ENCODE data around the gene COL12A1. TPM values are rescaled to one million over a fixed set of nuclear protein-coding genes. Genes with fewer than 3 reads are reported as not detected.

COL12A1 gene
- total and polyA plus RNA-seq, 9 of the 15 experiments (the other 6 are each of a cell fraction or from before 2014, with no cell fraction given): 0.11 TPM; not detected in 8

GRCh38 chr6:75243333-75244062 is 37.6 kb upstream of the COL12A1 start, which contains the start of gene COX7A2 (continued):
- TF ChIP-seq PATZ1 (CRISPR knock-in tag; IDR thresholded peaks at IDR 0.05; ENCODE audit: borderline replicate concordance) (no peak), KLF1 (tag; IDR thresholded peaks at IDR 0.05) (no peak), NCOA1 (IDR thresholded peaks at IDR 0.05; ENCODE audit: low read depth) (peak; percentile 51), RFX5 (IDR thresholded peaks at IDR 0.05; ENCODE audit: low read depth, low read length) (no peak), NR3C1 (CRISPR knock-in tag; IDR thresholded peaks at IDR 0.05) (no peak), ELK3 (CRISPR knock-in tag; IDR thresholded peaks at IDR 0.05) (no peak), PRMT5 (CRISPR knock-in tag; IDR thresholded peaks at IDR 0.05) (no peak), HDAC8 (tag; IDR thresholded peaks at IDR 0.05) (0 out of 2 replicates have a peak, but pooled peaks have one; percentile 27), MCM3 (IDR thresholded peaks at IDR 0.05) (no peak), RFX7 (CRISPR knock-in tag; IDR thresholded peaks at IDR 0.05) (no peak), RBM34 (IDR thresholded peaks at IDR 0.05; ENCODE audit: borderline replicate concordance, insufficient read depth, low read length) (no peak), TRIM25 (IDR thresholded peaks at IDR 0.05; ENCODE audit: borderline replicate concordance) (no peak), CREB1 (IDR thresholded peaks at IDR 0.05) (peak; percentile 64; the same call in 1 of the 2 replicates), CREB1 (CRISPR knock-in tag; IDR thresholded peaks at IDR 0.05) (0 out of 2 replicates have a peak, but pooled peaks have one; percentile 44), SAFB2 (IDR thresholded peaks at IDR 0.05; ENCODE audit: borderline replicate concordance, low read depth, low read length, severe bottlenecking) (no peak), ZNF639 (CRISPR knock-in tag; conservative IDR thresholded peaks at IDR 0.05 in 1 of 2, IDR thresholded peaks at IDR 0.05 in 1 of 2) (peak in 1 of 2 experiments; percentile 55; a peak in 2 of 4 replicates), TCFL5 (CRISPR knock-in tag; conservative IDR thresholded peaks at IDR 0.05) (no peak), MCM7 (IDR thresholded peaks at IDR 0.05) (no peak), LCOR (CRISPR knock-in tag; IDR thresholded peaks at IDR 0.05) (peak; percentile 62; the same call in 1 of the 2 replicates), CBFA2T2 (conservative IDR thresholded peaks at IDR 0.05) (no peak), KAT2B (IDR thresholded peaks at IDR 0.05; ENCODE audit: low read depth, low read length) (no peak), SMAD4 (CRISPR knock-in tag; conservative IDR thresholded peaks at IDR 0.05) (no peak; the same call in 1 of the 2 replicates), NFIX (CRISPR knock-in tag; IDR thresholded peaks at IDR 0.05; ENCODE audit: low read depth) (no peak), HLTF (IDR thresholded peaks at IDR 0.05) (no peak)

Measured in K562 (cell line).